B cell (primary cell): Measurements from ENCODE around the gene SPATA20. TPM values are rescaled to one million over a fixed set of nuclear protein-coding genes. Genes with fewer than 3 reads are reported as not detected.

ENCODE experiments used
- ATAC-seq: fragments of 200-7000 bp; cut with Tn5 transposase; one replicate; pipeline ENCODE4 v1.10.0; 2021; ENCODE audit warnings: low read depth, mild to moderate bottlenecking, moderate number of reproducible peaks, moderate library complexity
- CTCF ChIA-PET: fragments of 350-600 bp; sonication (Branson Sonifier 250); formaldehyde crosslinking; loops from one replicate; lab custom pipeline; 2021; ENCODE audit warnings: antibody characterized with exemption, inconsistent platforms; lab: Charles Lee
- POLR2A ChIA-PET: fragments of 350-600 bp; sonication (Branson Sonifier 250); formaldehyde crosslinking; loops from one replicate; lab custom pipeline; 2021; ENCODE audit warnings: antibody characterized with exemption; lab: Charles Lee
- DNase-seq: peaks from one replicate; pipeline ENCODE4 v3.0.0; 2013
- H2AFZ ChIP-seq: 2 replicates; pipeline ENCODE4 v1.6.1; 2012; ENCODE audit warnings: mild to moderate bottlenecking, low read depth, low read length; ENCODE audit not compliant: insufficient read depth, poor library complexity, severe bottlenecking
- H3K27ac ChIP-seq, 2 donors: 1 replicate in 1 of 2; 2 replicates in 1 of 2; pipeline ENCODE4 v1.5.1; 2012 to 2013; ENCODE audit warnings: low read length in 2 of 2, mild to moderate bottlenecking in 2 of 2, moderate library complexity in 1 of 2
- H3K27me3 ChIP-seq, 4 experiments: fragments of 200-600 bp in 1 of 4; sonication (generic) in 1 of 4; replicated peaks in 1 of 4; 1 replicate in 2 of 4; 2 replicates in 2 of 4; pipeline versions ENCODE4 v1.6.1 to v1.7.0; 2013 to 2016; ENCODE audit warnings: low read length in 3 of 4, mild to moderate bottlenecking in 2 of 4, mixed read lengths in 1 of 4, moderate library complexity in 1 of 4; ENCODE audit not compliant: insufficient read depth in 4 of 4, control insufficient read depth in 3 of 4; ENCODE audit errors: control extremely low read depth in 1 of 4
- H3K36me3 ChIP-seq, 2 experiments: replicated peaks in 1 of 2; 1 replicate in 1 of 2; 2 replicates in 1 of 2; pipeline versions ENCODE4 v1.6.1 to v1.7.1; 2013; ENCODE audit warnings: low read length in 1 of 2; ENCODE audit not compliant: insufficient read depth in 2 of 2, control insufficient read depth in 1 of 2; ENCODE audit errors: control extremely low read depth in 1 of 2, extremely low read depth in 1 of 2
- H3K4me1 ChIP-seq, 2 donors: fragments of 200-600 bp in 1 of 2; sonication (generic) in 1 of 2; 1 replicate in 1 of 2; 2 replicates in 1 of 2; pipeline versions ENCODE4 v1.5.1 to v1.6.1; 2013 to 2017; ENCODE audit warnings: low read length in 2 of 2; ENCODE audit not compliant: control insufficient read depth in 2 of 2, insufficient read depth in 2 of 2
- H3K4me2 ChIP-seq: replicated peaks from 2 replicates; pipeline ENCODE3; 2012; ENCODE audit warnings: mild to moderate bottlenecking, low read depth, low read length; ENCODE audit not compliant: poor library complexity, severe bottlenecking
- H3K4me3 ChIP-seq, 5 experiments: fragments of 200-600 bp in 1 of 5; sonication (generic) in 1 of 5; 1 replicate in 3 of 5; 2 replicates in 2 of 5; pipeline versions ENCODE4 v1.5.1 to v1.7.0; 2011 to 2016; ENCODE audit warnings: low read length in 4 of 5, mild to moderate bottlenecking in 4 of 5, low read depth in 2 of 5, control low read depth in 1 of 5, moderate library complexity in 1 of 5; ENCODE audit not compliant: insufficient read depth in 1 of 5; ENCODE audit errors: control extremely low read depth in 1 of 5, extremely low read depth in 1 of 5
- H3K79me2 ChIP-seq: fragments of 200-600 bp; sonication (generic); one replicate; pipeline ENCODE4 v1.6.0; 2016; ENCODE audit warnings: low read length; ENCODE audit not compliant: control insufficient read depth, insufficient read depth
- H3K9ac ChIP-seq: fragments of 200-600 bp; sonication (generic); 2 replicates; pipeline ENCODE4 v1.6.1; 2017; ENCODE audit warnings: mild to moderate bottlenecking, low read length, moderate library complexity
- H3K9me3 ChIP-seq, 3 donors: one replicate each; pipeline versions ENCODE4 v1.6.1 to v1.7.1; 2013; ENCODE audit warnings: low read length in 2 of 3; ENCODE audit not compliant: control insufficient read depth in 2 of 3, insufficient read depth in 1 of 3; ENCODE audit errors: control extremely low read depth in 1 of 3
- H4K20me1 ChIP-seq: 2 replicates; pipeline ENCODE4 v1.6.0; 2012; ENCODE audit warnings: mild to moderate bottlenecking, low read length; ENCODE audit not compliant: insufficient read depth, control insufficient read depth, poor library complexity, severe bottlenecking
- H3K27ac Mint-ChIP-seq: one replicate; pipeline ENCODE4 v1.8.0; 2021; ENCODE audit warnings: mixed read lengths
- H3K27me3 Mint-ChIP-seq: one replicate; pipeline ENCODE4 v1.8.0; 2021; ENCODE audit warnings: mixed read lengths
- H3K4me1 Mint-ChIP-seq: one replicate; pipeline ENCODE4 v1.8.0; 2021; ENCODE audit warnings: mixed read lengths
- H3K4me3 Mint-ChIP-seq: one replicate; pipeline ENCODE4 v1.8.0; 2021; ENCODE audit warnings: mixed read lengths
- H3K9me3 Mint-ChIP-seq: one replicate; pipeline ENCODE4 v1.8.0; 2022; ENCODE audit warnings: mixed read lengths; ENCODE audit not compliant: insufficient read depth
- CTCF ChIP-seq: fragments of 200-600 bp; IDR thresholded peaks from one replicate; pipeline ENCODE4 v1.8.0; 2022; ENCODE audit warnings: antibody characterized with exemption, mild to moderate bottlenecking
- EZH2 ChIP-seq: IDR thresholded peaks from 2 replicates; pipeline ENCODE4 v1.6.1; 2012; ENCODE audit warnings: borderline replicate concordance, low read depth, mild to moderate bottlenecking, moderate library complexity, low read length; ENCODE audit not compliant: insufficient read depth, poor library complexity, severe bottlenecking
- WGBS: methylation state at CpG from one replicate; pipeline ENCODE4 v1.1.5; 2013; ENCODE audit warnings: missing lambda C conversion rate; ENCODE audit not compliant: insufficient coverage; 5-methylcytosine and 5-hydroxymethylcytosine counted together
- intact Hi-C: fragments of 100-400 bp; cut with micrococcal nuclease; formaldehyde crosslinking; loops from one replicate; pipeline ENCODE4 v1.10.0; 2022
- polyA plus RNA-seq: library from polyadenylated mRNA; depleted of rRNA; stranded (reverse); fragments of >200 nt; gene quantifications from 2 replicates; pipeline ENCODE4 v1.2.3, GENCODE V29; 2012
- total RNA-seq, 2 donors: library from RNA; stranded (reverse); fragments of 120-200 nt in 1 of 2; gene quantifications; 1 replicate in 1 of 2; 2 replicates in 1 of 2; pipeline versions ENCODE4 v1.2.3 to v1.2.4, GENCODE V29; 2013 to 2022

The SPATA20 gene
- total and polyA plus RNA-seq, 2 donors (not counting 1 experiment from before 2014, with no cell fraction given), result 61.7 to 68.5 TPM

- intact Hi-C loops, result no loop called here
- TF ChIP-seq EZH2 (no peak), CTCF (no peak)
- Histone ChIP-seq H3K36me3 (no peaks in the 10 kb centered on the region), H3K4me3 (no peak overlapping the region), H3K4me2 (no peak overlapping the region), H3K27me3 (peaks cover 0 to 62% (median 28%) of the 10 kb centered on the region in 4 experiments), H3K79me2 (no peaks in the 10 kb centered on the region), H2AFZ (no peak overlapping the region), H3K4me1 (peaks cover 12 to 15% of the 10 kb centered on the region in 2 donors), H3K27ac (no peak overlapping the region), H3K9ac (no peak overlapping the region), H3K9me3 (peaks cover 0 to 4% (median 0%) of the 10 kb centered on the region in 3 donors), H4K20me1 (no peaks in the 10 kb centered on the region)
- ChIA-PET CTCF (no interaction called here), POLR2A (no interaction called here)
- H3K27ac Mint-ChIP-seq, result no peak overlapping the region
- no peak for DNase-seq
- peaks cover 54% of the 10 kb centered on the region for H3K27me3 Mint-ChIP-seq
- WGBS, result 91% methylated on average over 5 of the region's 7 CpGs
- ATAC-seq, result no peak
- H3K9me3 Mint-ChIP-seq, result no peaks in the 10 kb centered on the region
- H3K4me3 Mint-ChIP-seq, result no peak overlapping the region
- H3K4me1 Mint-ChIP-seq, result peaks cover 9% of the 10 kb centered on the region
Measured at GRCh38 chr17:50529849-50530248, 17.1 kb upstream of the SPATA20 start.

- H3K9me3 ChIP-seq, result peaks cover 0 to 4% (median 0%) of the 10 kb centered on the region in 3 donors
- H2AFZ ChIP-seq, result no peak overlapping the region
- peaks cover 9% of the 10 kb centered on the region for H3K4me1 Mint-ChIP-seq
- ChIA-PET POLR2A (no interaction called here), CTCF (no interaction called here)
- H3K27me3 Mint-ChIP-seq, result peaks cover 70% of the 10 kb centered on the region
- H3K36me3 ChIP-seq, result no peaks in the 10 kb centered on the region
- no peaks in the 10 kb centered on the region for H3K79me2 ChIP-seq
- no peaks in the 10 kb centered on the region for H3K9me3 Mint-ChIP-seq
- no peak for ATAC-seq
- H4K20me1 ChIP-seq, result no peaks in the 10 kb centered on the region
- no peak overlapping the region for H3K4me3 Mint-ChIP-seq
- WGBS, result 77% methylated on average over 5 of the region's 6 CpGs
- TF ChIP-seq CTCF (no peak), EZH2 (no peak)
- no peak overlapping the region for H3K4me3 ChIP-seq
- peaks cover 0 to 66% (median 30%) of the 10 kb centered on the region in 4 experiments for H3K27me3 ChIP-seq
- H3K27ac Mint-ChIP-seq, result no peak overlapping the region
- intact Hi-C loops, result no loop called here
- H3K9ac ChIP-seq, result no peak overlapping the region
- H3K27ac ChIP-seq, result no peak overlapping the region
- no peak overlapping the region for H3K4me2 ChIP-seq
- peaks cover 12 to 15% of the 10 kb centered on the region in 2 donors for H3K4me1 ChIP-seq
- DNase-seq, result no peak
Measured at GRCh38 chr17:50531428-50532025, 15.4 kb upstream of the SPATA20 start.
